ENCODE results near the gene TCTN2. TPM values are rescaled to one million over a fixed set of nuclear protein-coding genes. Genes with fewer than 3 reads are reported as not detected.

Gene TCTN2
- total and polyA plus RNA-seq, 2 experiments from 2014 or later, result 2.7 to 6.0 TPM

DNA sequence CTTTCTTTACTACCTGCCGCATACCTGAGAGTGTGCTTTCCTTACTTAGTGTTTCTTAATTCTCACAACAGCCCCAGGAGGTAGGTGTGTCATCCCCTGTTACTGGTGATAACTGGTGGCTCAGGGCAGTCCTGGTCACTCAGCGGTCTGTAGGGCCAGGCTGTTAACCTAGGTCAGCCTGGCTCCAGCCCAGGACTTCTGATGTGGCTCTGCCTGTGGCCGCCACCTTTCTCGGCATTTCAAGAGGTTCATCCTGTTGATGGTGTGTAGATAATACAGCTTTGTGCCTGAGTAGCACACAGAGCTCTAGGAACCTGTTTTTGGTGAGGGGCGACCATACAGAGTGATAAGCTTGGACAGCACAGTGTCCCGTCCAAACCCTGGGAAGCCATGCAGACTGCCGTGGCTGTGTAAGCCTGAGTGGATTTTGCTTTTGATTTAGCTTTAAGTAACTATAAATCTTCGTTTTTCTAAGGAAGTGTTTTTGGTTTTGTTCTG, 79.3 kb downstream of the TCTN2 start (continued):
- TF ChIP-seq, protein P1, sequence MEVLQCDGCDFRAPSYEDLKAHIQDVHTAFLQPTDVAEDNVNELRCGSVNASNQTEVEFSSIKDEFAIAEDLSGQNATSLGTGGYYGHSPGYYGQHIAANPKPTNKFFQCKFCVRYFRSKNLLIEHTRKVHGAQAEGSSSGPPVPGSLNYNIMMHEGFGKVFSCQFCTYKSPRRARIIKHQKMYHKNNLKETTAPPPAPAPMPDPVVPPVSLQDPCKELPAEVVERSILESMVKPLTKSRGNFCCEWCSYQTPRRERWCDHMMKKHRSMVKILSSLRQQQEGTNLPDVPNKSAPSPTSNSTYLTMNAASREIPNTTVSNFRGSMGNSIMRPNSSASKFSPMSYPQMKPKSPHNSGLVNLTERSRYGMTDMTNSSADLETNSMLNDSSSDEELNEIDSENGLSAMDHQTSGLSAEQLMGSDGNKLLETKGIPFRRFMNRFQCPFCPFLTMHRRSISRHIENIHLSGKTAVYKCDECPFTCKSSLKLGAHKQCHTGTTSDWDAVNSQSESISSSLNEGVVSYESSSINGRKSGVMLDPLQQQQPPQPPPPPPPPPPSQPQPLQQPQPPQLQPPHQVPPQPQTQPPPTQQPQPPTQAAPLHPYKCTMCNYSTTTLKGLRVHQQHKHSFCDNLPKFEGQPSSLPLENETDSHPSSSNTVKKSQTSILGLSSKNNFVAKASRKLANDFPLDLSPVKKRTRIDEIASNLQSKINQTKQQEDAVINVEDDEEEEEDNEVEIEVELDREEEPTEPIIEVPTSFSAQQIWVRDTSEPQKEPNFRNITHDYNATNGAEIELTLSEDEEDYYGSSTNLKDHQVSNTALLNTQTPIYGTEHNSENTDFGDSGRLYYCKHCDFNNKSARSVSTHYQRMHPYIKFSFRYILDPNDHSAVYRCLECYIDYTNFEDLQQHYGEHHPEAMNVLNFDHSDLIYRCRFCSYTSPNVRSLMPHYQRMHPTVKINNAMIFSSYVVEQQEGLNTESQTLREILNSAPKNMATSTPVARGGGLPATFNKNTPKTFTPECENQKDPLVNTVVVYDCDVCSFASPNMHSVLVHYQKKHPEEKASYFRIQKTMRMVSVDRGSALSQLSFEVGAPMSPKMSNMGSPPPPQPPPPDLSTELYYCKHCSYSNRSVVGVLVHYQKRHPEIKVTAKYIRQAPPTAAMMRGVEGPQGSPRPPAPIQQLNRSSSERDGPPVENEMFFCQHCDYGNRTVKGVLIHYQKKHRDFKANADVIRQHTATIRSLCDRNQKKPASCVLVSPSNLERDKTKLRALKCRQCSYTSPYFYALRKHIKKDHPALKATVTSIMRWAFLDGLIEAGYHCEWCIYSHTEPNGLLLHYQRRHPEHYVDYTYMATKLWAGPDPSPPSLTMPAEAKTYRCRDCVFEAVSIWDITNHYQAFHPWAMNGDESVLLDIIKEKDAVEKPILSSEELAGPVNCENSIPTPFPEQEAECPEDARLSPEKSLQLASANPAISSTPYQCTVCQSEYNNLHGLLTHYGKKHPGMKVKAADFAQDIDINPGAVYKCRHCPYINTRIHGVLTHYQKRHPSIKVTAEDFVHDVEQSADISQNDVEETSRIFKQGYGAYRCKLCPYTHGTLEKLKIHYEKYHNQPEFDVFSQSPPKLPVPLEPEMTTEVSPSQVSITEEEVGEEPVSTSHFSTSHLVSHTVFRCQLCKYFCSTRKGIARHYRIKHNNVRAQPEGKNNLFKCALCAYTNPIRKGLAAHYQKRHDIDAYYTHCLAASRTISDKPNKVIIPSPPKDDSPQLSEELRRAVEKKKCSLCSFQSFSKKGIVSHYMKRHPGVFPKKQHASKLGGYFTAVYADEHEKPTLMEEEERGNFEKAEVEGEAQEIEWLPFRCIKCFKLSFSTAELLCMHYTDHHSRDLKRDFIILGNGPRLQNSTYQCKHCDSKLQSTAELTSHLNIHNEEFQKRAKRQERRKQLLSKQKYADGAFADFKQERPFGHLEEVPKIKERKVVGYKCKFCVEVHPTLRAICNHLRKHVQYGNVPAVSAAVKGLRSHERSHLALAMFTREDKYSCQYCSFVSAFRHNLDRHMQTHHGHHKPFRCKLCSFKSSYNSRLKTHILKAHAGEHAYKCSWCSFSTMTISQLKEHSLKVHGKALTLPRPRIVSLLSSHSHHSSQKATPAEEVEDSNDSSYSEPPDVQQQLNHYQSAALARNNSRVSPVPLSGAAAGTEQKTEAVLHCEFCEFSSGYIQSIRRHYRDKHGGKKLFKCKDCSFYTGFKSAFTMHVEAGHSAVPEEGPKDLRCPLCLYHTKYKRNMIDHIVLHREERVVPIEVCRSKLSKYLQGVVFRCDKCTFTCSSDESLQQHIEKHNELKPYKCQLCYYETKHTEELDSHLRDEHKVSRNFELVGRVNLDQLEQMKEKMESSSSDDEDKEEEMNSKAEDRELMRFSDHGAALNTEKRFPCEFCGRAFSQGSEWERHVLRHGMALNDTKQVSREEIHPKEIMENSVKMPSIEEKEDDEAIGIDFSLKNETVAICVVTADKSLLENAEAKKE (CRISPR knock-in tag; IDR thresholded peaks at IDR 0.05), result no peak
- TF ChIP-seq EZH2phosphoT487 (IDR thresholded peaks at IDR 0.05; ENCODE audit: unreplicated experiment), result no peak
- TF ChIP-seq JUNB (IDR thresholded peaks at IDR 0.05; ENCODE audit: unreplicated experiment), result no peak

- no peaks in the 10 kb centered on the region for H3K9me2 ChIP-seq (ENCODE audit: insufficient read depth)
- peaks cover 11% of the 10 kb centered on the region for H4K20me1 ChIP-seq (replicated peaks; ENCODE audit: insufficient read depth)
- no peak overlapping the region for H3K27ac Mint-ChIP-seq
- no peak overlapping the region for H2AFZ ChIP-seq
- H3K36me3 Mint-ChIP-seq (ENCODE audit: low read depth), result peaks cover 66% of the 10 kb centered on the region
- no peaks in the 10 kb centered on the region for H3K4me1 ChIP-seq (ENCODE audit: insufficient read depth)
- H3K9me3 Mint-ChIP-seq, result no peaks in the 10 kb centered on the region
- H3K4me2 ChIP-seq, result no peak overlapping the region
- H3K4me3 ChIP-seq, result no peak overlapping the region
- no peak for DNase-seq (ENCODE audit: low spot score)
- no peaks in the 10 kb centered on the region; the same call in 1 of the 2 replicates for H3K79me2 ChIP-seq (replicated peaks; ENCODE audit: insufficient read depth)
- H3K36me3 ChIP-seq (ENCODE audit: insufficient read depth), result peaks cover 61% of the 10 kb centered on the region
- no peak for ATAC-seq
- no peaks in the 10 kb centered on the region for H3F3A ChIP-seq (replicated peaks; ENCODE audit: low read depth)
- no peaks in the 10 kb centered on the region for H3K4me1 Mint-ChIP-seq
- H3K4me3 Mint-ChIP-seq, result no peak overlapping the region
- H3K27me3 ChIP-seq (ENCODE audit: insufficient read depth), result no peaks in the 10 kb centered on the region
- H3K27me3 Mint-ChIP-seq (ENCODE audit: insufficient read depth, low read depth, poor library complexity), result no peaks in the 10 kb centered on the region
- no peak overlapping the region for H3K27ac ChIP-seq (ENCODE audit: low read depth)
- TF ChIP-seq, protein P1 (CRISPR knock-in tag; IDR thresholded peaks at IDR 0.05), result no peak
- TF ChIP-seq STAT1 (IDR thresholded peaks at IDR 0.05; ENCODE audit: unreplicated experiment), result no peak
- no peak for TF ChIP-seq ZNF114 (CRISPR knock-in tag; IDR thresholded peaks at IDR 0.05)
- TF ChIP-seq JUNB (IDR thresholded peaks at IDR 0.05; ENCODE audit: unreplicated experiment), result no peak
- TF ChIP-seq CTCF (conservative IDR thresholded peaks at IDR 0.05; ENCODE audit: low read depth in 2 of 2), result no peak
- no peak for TF ChIP-seq CREB1 (CRISPR knock-in tag; IDR thresholded peaks at IDR 0.05; ENCODE audit: low read depth)
- no peak for TF ChIP-seq ZNF331 (CRISPR knock-in tag; IDR thresholded peaks at IDR 0.05; ENCODE audit: low read depth)
- no peak for TF ChIP-seq EZH2phosphoT487 (IDR thresholded peaks at IDR 0.05; ENCODE audit: unreplicated experiment)
Observed at GRCh38 chr12:123752046-123752445, 81.1 kb downstream of the TCTN2 start.

All from GM23338 (cell line).